ENCODE data around the gene DROSHA.
"Not testable (repeated sequence)": the region's sequence is repeated elsewhere in the genome, so short reads cannot be mapped to it uniquely, and the experiment has no call there.

Gene DROSHA

GRCh38 chr5:31415960-31416359 lies 115.9 kb downstream of the DROSHA start:
- DNase-seq (ENCODE audit: low spot score) = no peak

- DNase-seq (ENCODE audit: low spot score) = no peak
These were observed 116.6 kb downstream of the DROSHA start for GRCh38 chr5:31415009-31415923.

GRCh38 chr5:31413030-31413812 lies 118.7 kb downstream of the DROSHA start:
- no peak for DNase-seq (ENCODE audit: low spot score)

DNA sequence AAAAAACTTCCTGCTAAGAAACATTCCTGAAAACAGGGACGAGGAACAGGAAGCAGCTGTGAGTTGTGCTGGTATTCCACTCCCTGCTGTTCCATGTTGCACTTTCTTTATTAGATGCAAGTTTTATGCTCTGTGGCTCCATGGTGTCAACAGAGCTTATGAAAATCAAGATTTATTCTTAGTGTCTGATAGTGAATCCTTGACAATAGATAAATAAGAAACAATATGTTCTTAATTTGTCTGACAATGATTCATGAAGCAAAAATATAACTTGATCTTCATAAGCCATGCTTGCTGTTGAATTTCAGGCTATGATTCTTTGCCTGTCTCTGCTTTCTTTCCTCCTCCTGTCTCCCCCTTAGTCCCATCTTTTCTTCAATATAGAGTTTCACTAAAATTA lies 119.6 kb downstream of the DROSHA start:
- DNase-seq (ENCODE audit: low spot score) = no peak

GRCh38 chr5:31410089-31410488 lies 121.8 kb downstream of the DROSHA start:
- DNase-seq (ENCODE audit: low spot score) = no peak

- DNase-seq (ENCODE audit: low spot score) = no peak
These were observed 123.1 kb downstream of the DROSHA start for GRCh38 chr5:31408814-31409213.

DNA sequence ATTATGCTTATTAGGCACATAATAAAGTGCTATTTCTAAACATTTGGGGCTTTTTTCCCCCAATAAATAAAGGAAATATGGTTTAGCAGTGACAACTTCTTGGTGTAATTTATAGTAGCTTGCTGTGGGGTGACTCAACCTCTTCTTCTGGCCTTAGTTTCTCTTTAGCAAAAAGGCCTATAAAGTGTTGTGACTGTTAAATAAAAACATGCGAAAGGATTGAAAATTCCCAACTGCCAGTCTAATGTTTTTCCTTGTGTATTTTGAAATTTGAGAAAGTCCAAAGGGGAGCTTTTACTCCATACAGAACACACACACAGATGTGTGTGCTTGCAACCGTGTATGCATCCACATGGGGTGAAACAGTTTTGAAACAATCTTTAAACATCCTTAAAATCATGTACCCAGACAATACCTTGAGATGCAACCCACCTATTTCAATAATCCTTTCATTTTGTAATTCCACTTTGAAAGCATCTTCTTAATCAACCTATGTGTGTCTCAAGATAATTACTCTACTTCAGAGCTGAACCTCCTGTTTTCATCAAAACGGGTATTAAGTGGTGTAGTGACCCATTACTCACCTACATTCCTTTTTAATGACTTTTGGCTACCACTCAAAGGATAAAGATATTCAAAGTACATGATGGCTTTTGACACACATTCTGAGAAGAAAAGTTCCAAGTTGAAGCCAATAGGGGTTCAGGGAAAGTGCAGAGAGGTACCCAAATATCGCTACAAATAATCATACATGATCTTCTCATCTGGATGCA lies 123.8 kb downstream of the DROSHA start:
- no peak for DNase-seq (ENCODE audit: low spot score)

DNA sequence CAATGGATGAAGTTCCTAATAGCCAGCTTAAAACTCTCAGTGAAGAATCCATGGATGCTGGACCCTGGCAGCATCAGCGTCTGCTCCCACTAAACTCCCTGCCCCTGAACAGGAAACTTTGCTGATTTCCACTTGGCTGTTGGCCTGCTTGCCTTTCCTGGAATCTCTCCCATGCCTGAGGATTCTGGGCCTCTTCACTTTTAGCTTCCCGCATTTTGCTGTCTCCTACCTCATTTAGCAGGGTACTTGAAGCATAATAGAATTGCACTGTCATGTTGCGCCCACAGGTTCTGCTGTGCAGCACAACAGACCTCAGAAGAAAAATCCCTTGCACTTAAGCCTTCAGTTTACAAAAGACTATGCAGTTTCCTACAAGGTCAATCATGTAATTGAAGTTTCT lies 127.6 kb downstream of the DROSHA start:
- no peak for DNase-seq (ENCODE audit: low spot score)

DNA sequence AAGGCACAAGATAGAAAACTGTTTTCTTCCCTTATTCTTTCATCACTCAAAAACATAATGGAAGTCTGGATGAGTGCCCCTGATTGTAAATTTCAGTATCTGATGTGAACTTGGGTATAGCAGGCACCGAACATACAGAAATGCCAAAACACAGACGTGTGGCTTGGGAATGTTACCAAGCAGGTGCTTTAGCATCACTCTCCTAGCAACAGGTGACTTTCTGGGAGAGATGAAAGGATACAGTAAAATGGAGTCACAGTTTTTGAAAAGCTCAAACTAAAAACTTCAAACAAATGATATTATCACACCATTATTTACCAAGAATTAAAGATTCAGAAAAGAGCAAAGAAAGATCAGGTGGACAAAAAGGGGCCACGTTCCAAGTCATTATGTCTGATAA lies 130.2 kb downstream of the DROSHA start:
- DNase-seq (ENCODE audit: low spot score) = no peak

DNA sequence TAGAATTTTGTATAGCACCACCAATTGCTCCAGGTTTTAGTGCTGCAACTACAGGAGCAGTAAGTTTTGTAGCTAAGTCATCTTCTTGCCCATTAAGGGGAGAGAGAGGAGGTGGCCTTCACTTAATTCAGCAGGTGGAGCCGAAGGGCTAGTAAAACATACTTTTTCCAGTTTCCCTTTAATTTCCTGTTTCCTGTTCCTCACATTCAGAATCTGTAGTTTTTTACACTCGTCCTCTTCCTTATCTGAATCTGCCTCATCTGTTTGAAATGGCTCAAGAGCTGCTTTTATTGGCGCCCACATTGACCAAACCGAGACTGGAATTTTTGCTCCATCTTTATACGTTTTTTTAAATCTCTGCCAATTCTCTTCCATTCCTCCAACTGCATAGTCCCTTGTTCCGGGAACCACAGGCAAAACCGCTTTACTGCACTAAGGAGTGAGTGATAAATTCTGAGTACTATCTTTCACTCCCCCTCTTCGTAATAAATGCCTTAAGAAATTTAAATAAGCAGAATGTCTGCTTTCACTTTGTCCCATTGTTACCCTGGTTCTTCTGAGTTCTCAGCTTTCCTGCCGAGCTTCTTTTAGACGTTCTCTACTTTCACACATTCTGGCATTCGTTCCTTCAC lies 133.9 kb downstream of the DROSHA start:
- no peak for DNase-seq (ENCODE audit: low spot score)

GRCh38 chr5:31396611-31397295 lies 135.1 kb downstream of the DROSHA start:
- no peak for DNase-seq (ENCODE audit: low spot score)

- not testable (repeated sequence) for DNase-seq (ENCODE audit: low spot score)
These were observed 136.3 kb downstream of the DROSHA start for GRCh38 chr5:31395450-31396045.

GRCh38 chr5:31393126-31393525 lies 138.8 kb downstream of the DROSHA start:
- DNase-seq (ENCODE audit: low spot score) = no peak

DNA sequence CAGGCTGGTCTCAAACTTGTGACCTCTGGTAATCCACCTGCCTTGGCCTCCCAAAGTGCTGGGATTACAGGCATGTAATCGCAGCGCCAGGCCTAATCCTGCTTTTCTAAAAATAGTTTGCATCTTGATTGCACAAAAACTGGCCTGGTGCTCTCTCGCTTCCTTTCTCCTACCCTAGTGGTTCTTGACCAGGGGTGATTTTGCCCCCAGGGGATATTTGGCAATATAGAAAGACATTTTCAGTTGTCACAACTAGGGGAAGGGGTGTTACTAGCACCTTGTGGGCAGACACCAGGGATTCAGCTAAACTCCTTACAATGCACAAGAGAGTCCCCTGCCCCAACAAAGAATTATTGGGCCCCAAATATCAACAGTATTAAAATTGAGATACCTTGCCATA lies 139.8 kb downstream of the DROSHA start:
- no peak for DNase-seq (ENCODE audit: low spot score)

GRCh38 chr5:31390256-31390655 lies 141.6 kb downstream of the DROSHA start:
- no peak for DNase-seq (ENCODE audit: low spot score)

GRCh38 chr5:31385774-31386537 lies 145.9 kb downstream of the DROSHA start:
- no peak for DNase-seq (ENCODE audit: low spot score)

DNA sequence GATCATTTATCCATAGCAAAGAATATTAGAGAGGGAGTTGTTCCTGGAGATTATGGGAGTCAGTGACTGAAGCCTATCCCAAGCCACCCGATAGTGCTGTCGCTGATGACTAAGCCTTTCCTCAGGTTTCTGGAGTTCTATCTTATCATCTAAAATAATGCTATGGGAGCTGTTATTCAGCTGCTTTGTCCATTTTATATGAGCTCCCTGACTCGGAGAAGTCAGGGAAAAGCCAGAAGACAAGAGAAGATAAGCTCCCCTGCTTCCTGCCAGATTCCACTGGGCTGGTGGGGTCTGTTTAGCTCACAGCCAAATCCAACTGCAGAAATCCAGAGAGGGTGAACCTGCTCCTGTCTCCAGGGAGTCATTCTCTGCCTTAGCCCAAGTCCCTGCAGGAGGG lies 148.2 kb downstream of the DROSHA start:
- DNase-seq (ENCODE audit: low spot score) = no peak

- DNase-seq (ENCODE audit: low spot score) = no peak
These were observed 149.6 kb downstream of the DROSHA start for GRCh38 chr5:31382051-31382878.

DNA sequence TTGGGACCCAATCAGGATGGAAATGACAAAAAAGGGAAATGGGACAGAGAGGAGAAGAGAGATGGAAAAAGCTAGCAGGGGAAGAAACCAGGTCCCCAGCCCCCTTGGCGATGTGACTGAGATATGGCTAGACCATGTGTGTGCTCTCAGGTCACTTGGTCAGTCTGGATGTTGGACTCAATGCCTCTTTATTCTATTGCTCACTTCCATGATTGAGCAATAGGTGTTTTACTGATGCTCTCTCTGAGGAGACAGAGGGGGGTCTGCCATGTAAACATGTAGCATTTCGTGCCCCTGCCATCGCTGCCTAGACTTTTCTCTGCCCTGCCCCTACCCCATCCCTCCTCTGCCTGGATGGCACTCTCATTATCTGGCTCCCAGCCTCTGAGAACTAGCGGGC lies 150.6 kb downstream of the DROSHA start:
- DNase-seq (ENCODE audit: low spot score) = no peak

Measured in iPS-NIHi11 (cell line).